Measurements from ENCODE around the gene TGFBR3.

- TF ChIP-seq CTCF (IDR thresholded peaks at IDR 0.05) (no peak), POLR2AphosphoS5 (IDR thresholded peaks at IDR 0.05) (no peak), EP300 (IDR thresholded peaks at IDR 0.05) (no peak), POLR2A (IDR thresholded peaks at IDR 0.05) (no peak)
These were observed 189.6 kb downstream of the TGFBR3 start for GRCh38 chr1:91696321-91696720.

Measured in stomach (tissue), 4 donors.